OCI-LY7 (cell line): Measurements from ENCODE around the gene DAGLA. TPM values are rescaled to one million over a fixed set of nuclear protein-coding genes. Genes with fewer than 3 reads are reported as not detected.

ENCODE experiments used
- BruUV-seq: library from RNA; stranded (reverse); fragments of 400-500 nt; replicated peaks from 2 replicates; lab custom pipeline; 2021; lab: Mats Ljungman, UMichigan
- CTCF ChIA-PET: fragments of 300-600 bp; sonication (Branson Sonifier 250); formaldehyde crosslinking; loops from one replicate; lab custom pipeline; 2022; ENCODE audit warnings: antibody characterized with exemption; ENCODE audit not compliant: unreplicated experiment; lab: Charles Lee
- POLR2A ChIA-PET: fragments of 300-600 bp; sonication (Branson Sonifier 250); formaldehyde crosslinking; loops from one replicate; lab custom pipeline; 2022; ENCODE audit warnings: antibody characterized with exemption; lab: Charles Lee
- DNase-seq: peaks from one replicate; pipeline ENCODE4 v3.0.0-alpha.2; 2015; ENCODE audit warnings: low spot score
- H2AFZ ChIP-seq: fragments of 200-600 bp; sonication (generic), shearing (Covaris generic); 2 replicates; pipeline ENCODE4 v1.6.1; 2014; ENCODE audit warnings: mild to moderate bottlenecking, antibody characterized with exemption, low read length, moderate library complexity
- H3K27ac ChIP-seq: fragments of 200-600 bp; sonication (generic); 2 replicates; pipeline ENCODE4 v1.5.1; 2014; ENCODE audit warnings: mixed run types, low read depth, mild to moderate bottlenecking, moderate library complexity, low read length, inconsistent platforms; ENCODE audit not compliant: poor library complexity, severe bottlenecking
- H3K36me3 ChIP-seq: fragments of 200-600 bp; sonication (generic); 2 replicates; pipeline ENCODE4 v1.6.1; 2014; ENCODE audit warnings: mild to moderate bottlenecking, antibody characterized with exemption, low read length, moderate library complexity, mixed read lengths; ENCODE audit not compliant: insufficient read depth
- H3K4me1 ChIP-seq: fragments of 200-600 bp; sonication (generic); 2 replicates; pipeline ENCODE4 v1.5.1; 2014; ENCODE audit warnings: mild to moderate bottlenecking, low read length; ENCODE audit not compliant: insufficient read depth, poor library complexity, severe bottlenecking
- H3K4me2 ChIP-seq: fragments of 200-600 bp; sonication (generic); 2 replicates; pipeline ENCODE4 v1.6.1; 2014; ENCODE audit warnings: mild to moderate bottlenecking, low read length
- H3K4me3 ChIP-seq: fragments of 200-600 bp; sonication (generic); 2 replicates; pipeline ENCODE4 v1.5.1; 2014; ENCODE audit warnings: mild to moderate bottlenecking, low read depth, low read length; ENCODE audit not compliant: poor library complexity, severe bottlenecking
- H3K79me2 ChIP-seq: fragments of 200-600 bp; sonication (generic); 2 replicates; pipeline ENCODE4 v1.6.1; 2016; ENCODE audit warnings: low read depth, mild to moderate bottlenecking, low read length, moderate library complexity, mixed read lengths; ENCODE audit not compliant: insufficient read depth
- H3K9me2 ChIP-seq: fragments of 200-600 bp; sonication (generic); 2 replicates; pipeline ENCODE4 v1.6.1; 2016; ENCODE audit warnings: mild to moderate bottlenecking, low read length, mixed read lengths; ENCODE audit not compliant: insufficient read depth
- H3K9me3 ChIP-seq: fragments of 200-600 bp; sonication (generic); 2 replicates; pipeline ENCODE4 v1.6.1; 2014; ENCODE audit warnings: mild to moderate bottlenecking, mixed run types, low read length, mixed read lengths
- H4K20me1 ChIP-seq: fragments of 200-600 bp; sonication (generic); 2 replicates; pipeline ENCODE4 v1.6.1; 2014; ENCODE audit warnings: mild to moderate bottlenecking, antibody characterized with exemption, low read length, moderate library complexity, mixed read lengths; ENCODE audit not compliant: insufficient read depth
- CTCF ChIP-seq: fragments of 200-600 bp; sonication (generic); conservative IDR thresholded peaks from 2 replicates; pipeline ENCODE4 v1.5.1; 2014; ENCODE audit warnings: mild to moderate bottlenecking, antibody characterized with exemption, low read length, moderate library complexity, mixed read lengths
- EZH2phosphoT487 ChIP-seq: fragments of 200-600 bp; sonication (generic); IDR thresholded peaks from 2 replicates; pipeline ENCODE4 v1.6.1; 2018; ENCODE audit warnings: low read depth, borderline replicate concordance, mild to moderate bottlenecking, mixed run types, antibody characterized with exemption, low read length, moderate library complexity, mixed read lengths
- intact Hi-C: fragments of 100-400 bp; cut with micrococcal nuclease; formaldehyde crosslinking; loops from one replicate; pipeline ENCODE4 v1.10.0; 2022; ENCODE audit not compliant: unreplicated experiment
- total RNA-seq, 2 experiments: library from RNA; depleted of rRNA in 1 of 2; stranded (reverse); fragments of >200 nt in 1 of 2; shearing (Covaris generic) in 1 of 2; gene quantifications; 2 replicates each; pipeline ENCODE4 v1.2.3, GENCODE V29; 2014 to 2022

DAGLA gene
- total RNA-seq, 2 experiments from 2014 or later: not detected

- H3K27ac ChIP-seq: no peak overlapping the region
- CTCF ChIA-PET: no interaction called here
- no peak for TF ChIP-seq EZH2phosphoT487
- TF ChIP-seq CTCF: peak; percentile 29
- no peaks in the 10 kb centered on the region for H3K9me3 ChIP-seq
- POLR2A ChIA-PET: no interaction called here
- no peak overlapping the region for H2AFZ ChIP-seq
- no peaks in the 10 kb centered on the region for H3K4me1 ChIP-seq
- intact Hi-C loops: no loop called here
- no peak overlapping the region for H3K4me3 ChIP-seq
- H3K9me2 ChIP-seq: no peaks in the 10 kb centered on the region
- H3K36me3 ChIP-seq: no peaks in the 10 kb centered on the region
- DNase-seq: no peak
- H4K20me1 ChIP-seq: no peaks in the 10 kb centered on the region
- H3K4me2 ChIP-seq: no peak overlapping the region
- H3K79me2 ChIP-seq: no peaks in the 10 kb centered on the region
- no TSS peak for BruUV-seq
These were observed 57.6 kb downstream of the DAGLA start for GRCh38 chr11:61737636-61738386.

- intact Hi-C loops: no loop called here
- Histone ChIP-seq H3K9me2 (no peaks in the 10 kb centered on the region), H3K4me3 (no peak overlapping the region), H2AFZ (no peak overlapping the region), H3K4me1 (no peaks in the 10 kb centered on the region), H3K36me3 (no peaks in the 10 kb centered on the region), H3K79me2 (no peaks in the 10 kb centered on the region), H4K20me1 (no peaks in the 10 kb centered on the region), H3K27ac (no peak overlapping the region), H3K9me3 (no peaks in the 10 kb centered on the region), H3K4me2 (no peak overlapping the region)
- DNase-seq: no peak
- TF ChIP-seq EZH2phosphoT487 (no peak), CTCF (no peak)
- CTCF ChIA-PET: no interaction called here
- POLR2A ChIA-PET: no interaction called here
- no TSS peak for BruUV-seq
These were observed 58.6 kb downstream of the DAGLA start for GRCh38 chr11:61738776-61739175.

GRCh38 chr11:61739413-61739812 lies 59.2 kb downstream of the DAGLA start:
- intact Hi-C loops: no loop called here
- Histone ChIP-seq H3K9me3 (no peaks in the 10 kb centered on the region), H3K36me3 (no peaks in the 10 kb centered on the region), H3K79me2 (no peaks in the 10 kb centered on the region), H2AFZ (no peak overlapping the region), H3K4me3 (no peak overlapping the region), H3K27ac (no peak overlapping the region), H3K4me2 (no peak overlapping the region), H4K20me1 (no peaks in the 10 kb centered on the region), H3K9me2 (no peaks in the 10 kb centered on the region), H3K4me1 (no peaks in the 10 kb centered on the region)
- CTCF ChIA-PET: interaction anchor here (0.6 kb wide), 1 partner anchor 11 kb away, joined by 4 read pairs; no protein-coding TSS in a partner anchor
- BruUV-seq: no TSS peak
- TF ChIP-seq EZH2phosphoT487: no peak
- no peak for TF ChIP-seq CTCF
- POLR2A ChIA-PET: no interaction called here
- DNase-seq: no peak
